ENCODE data around the gene WAPL. TPM values are rescaled to one million over a fixed set of nuclear protein-coding genes. Genes with fewer than 3 reads are reported as not detected.

Gene WAPL
- total RNA-seq, 4 donors from 2014 or later, result 33.5 to 45.8 (median 37.6) TPM

DNA sequence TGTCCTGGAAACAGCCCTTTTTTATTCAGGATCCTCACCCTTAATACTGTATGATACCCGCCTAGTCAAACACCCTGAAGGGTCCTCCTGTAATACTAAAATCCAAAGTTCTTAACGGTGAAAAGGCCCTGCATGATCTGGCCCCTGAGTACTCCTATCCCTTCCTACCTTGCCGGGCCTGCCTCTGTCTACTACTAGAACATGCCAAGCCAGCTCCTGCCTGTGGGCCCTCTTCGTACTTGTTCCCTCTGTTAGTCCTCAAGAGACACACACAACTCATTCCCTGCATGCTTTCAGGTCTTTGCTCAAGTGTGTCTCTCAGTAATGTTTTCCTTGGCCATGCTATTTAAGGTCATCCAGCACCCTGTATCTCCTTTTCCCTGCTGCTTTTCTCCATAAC is 5.0 kb upstream of the WAPL start:
- TF ChIP-seq, protein P1, sequence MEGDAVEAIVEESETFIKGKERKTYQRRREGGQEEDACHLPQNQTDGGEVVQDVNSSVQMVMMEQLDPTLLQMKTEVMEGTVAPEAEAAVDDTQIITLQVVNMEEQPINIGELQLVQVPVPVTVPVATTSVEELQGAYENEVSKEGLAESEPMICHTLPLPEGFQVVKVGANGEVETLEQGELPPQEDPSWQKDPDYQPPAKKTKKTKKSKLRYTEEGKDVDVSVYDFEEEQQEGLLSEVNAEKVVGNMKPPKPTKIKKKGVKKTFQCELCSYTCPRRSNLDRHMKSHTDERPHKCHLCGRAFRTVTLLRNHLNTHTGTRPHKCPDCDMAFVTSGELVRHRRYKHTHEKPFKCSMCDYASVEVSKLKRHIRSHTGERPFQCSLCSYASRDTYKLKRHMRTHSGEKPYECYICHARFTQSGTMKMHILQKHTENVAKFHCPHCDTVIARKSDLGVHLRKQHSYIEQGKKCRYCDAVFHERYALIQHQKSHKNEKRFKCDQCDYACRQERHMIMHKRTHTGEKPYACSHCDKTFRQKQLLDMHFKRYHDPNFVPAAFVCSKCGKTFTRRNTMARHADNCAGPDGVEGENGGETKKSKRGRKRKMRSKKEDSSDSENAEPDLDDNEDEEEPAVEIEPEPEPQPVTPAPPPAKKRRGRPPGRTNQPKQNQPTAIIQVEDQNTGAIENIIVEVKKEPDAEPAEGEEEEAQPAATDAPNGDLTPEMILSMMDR (IDR thresholded peaks at IDR 0.05; ENCODE audit: low read depth), result no peak

DNA sequence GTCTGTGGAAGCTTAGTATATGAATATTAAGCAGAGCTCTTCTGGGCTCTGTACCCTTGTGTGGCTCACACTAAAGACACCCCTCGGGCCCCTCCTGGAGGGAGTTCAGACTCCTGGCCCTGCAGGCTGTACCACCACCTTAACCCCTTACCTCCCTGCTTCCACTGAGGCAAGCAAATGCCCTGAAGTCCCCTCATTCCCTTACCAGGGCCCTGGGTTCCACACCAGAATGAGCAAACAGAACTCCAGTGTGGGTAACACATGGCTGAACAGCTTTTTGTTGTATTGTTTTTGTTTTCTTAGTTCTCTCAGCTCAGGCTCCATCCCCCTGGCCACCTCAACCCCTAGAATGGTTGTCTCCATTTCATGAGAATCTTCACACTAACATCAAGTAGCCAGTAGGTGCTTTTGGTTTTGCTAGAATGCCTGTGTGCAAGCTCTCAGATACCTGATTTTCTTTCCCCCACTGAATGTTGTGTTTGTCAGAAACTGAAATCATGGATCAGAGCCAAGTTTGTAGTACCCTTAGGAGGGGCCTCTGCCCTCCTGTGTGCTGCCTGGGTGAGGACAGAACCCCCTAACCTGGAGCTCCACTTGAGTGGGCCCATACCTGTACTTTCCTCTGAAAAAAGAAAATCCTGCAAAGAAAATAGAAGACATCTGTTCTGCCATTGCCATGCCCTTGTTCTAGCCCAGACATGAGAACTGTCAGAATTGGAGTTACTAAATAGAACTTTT is 2.8 kb upstream of the WAPL start:
- TF ChIP-seq, protein P1 (IDR thresholded peaks at IDR 0.05; ENCODE audit: low read depth), result no peak

DNA sequence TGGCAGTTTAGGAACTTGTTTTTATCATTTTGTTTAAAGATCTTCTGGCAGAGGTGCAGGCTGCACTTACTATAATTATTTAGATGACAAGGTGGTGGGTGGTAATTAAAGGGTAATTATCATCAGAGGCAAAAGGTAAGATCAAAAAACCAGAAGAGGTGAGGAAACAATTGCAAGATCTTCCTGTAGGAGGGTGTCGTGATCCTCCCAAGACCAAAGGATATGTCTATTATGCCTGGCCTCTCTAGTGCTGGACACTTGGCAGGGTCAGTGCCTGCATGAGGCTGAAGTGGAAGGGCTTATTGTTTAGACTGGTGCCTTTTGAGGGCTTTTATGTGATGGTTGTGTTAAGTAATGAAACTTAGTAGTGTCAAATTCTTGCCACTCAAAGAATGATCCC is 1.8 kb upstream of the WAPL start:
- TF ChIP-seq, protein P1 (IDR thresholded peaks at IDR 0.05; ENCODE audit: low read depth), result no peak

DNA sequence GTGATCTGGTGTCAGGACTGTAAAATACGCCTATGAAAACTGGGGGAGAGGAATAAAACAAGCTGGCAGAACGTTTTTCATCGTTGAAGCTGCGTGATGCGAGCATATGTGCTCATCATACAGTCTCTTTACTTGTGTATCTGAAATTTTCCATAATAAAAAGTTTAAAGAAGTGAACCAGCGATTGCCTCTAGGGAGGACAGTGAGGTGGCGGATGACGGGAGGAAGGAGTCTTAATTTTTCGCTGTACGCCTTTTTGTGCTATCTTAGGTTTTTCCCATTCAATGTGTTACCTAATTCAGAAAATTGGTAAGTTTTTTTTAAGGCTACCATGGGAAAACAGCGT is 891 bp upstream of the WAPL start:
- TF ChIP-seq, protein P1 (IDR thresholded peaks at IDR 0.05; ENCODE audit: low read depth), result no peak

DNA sequence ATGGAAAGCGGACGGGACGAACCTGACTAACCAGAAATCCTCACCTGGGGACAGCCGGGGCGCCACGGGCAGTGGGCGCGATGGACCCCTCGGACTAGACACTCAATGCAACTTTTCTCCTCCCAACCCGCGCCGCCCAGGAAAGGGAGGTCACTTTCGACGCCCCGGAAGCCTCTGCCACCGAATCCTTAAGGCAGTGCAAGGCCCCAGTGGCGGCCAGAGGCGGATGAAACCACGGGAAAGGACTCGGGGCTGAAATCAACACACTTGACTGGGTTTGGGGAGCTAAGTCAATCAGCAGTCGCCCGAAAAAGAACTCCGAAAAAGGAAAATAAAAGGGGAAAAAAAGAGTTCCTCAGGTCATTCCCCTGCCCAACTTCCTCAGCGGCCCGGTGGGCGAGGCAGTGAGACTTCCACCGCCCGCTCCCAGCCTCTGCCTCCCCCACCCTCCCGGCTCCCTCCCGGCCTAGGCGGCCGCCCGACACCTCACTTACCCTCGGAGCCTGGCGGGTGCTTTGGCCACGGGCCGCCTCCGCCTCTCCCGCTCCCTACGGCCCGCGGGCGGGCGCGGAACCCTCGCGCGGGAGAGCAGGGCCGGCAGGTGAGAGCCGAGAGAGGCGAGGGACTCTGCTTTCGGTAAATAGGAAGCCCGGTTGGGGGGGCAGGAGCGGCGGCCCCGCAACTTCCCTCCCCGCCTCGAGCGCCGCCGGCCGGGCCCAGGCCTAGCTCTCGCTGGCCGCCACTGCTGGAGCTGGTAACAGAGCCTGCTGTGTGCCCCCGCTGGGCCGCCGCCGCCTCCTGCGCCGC is 518 bp downstream of the WAPL start:
- TF ChIP-seq, protein P1 (IDR thresholded peaks at IDR 0.05; ENCODE audit: low read depth), result no peak

DNA sequence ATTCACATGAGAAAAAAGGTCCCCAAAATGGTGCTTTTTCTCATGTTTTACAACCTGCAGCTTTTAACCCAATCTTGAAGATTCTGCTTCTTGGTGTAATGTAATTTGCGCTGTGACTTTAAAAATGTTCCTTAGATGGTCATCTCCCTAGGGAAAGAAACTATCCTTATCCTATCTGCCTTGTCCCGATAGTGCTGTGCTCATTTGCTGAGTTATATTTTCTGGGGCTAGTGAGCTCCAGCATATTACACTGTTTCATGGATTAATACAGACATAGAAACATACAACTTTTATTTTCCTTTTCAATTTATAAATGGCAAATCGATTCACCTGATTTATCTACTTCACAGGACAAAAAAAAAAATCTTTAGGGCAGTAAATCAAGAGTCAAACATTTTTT is 2.8 kb downstream of the WAPL start:
- TF ChIP-seq, protein P1 (IDR thresholded peaks at IDR 0.05; ENCODE audit: low read depth), result no peak

DNA sequence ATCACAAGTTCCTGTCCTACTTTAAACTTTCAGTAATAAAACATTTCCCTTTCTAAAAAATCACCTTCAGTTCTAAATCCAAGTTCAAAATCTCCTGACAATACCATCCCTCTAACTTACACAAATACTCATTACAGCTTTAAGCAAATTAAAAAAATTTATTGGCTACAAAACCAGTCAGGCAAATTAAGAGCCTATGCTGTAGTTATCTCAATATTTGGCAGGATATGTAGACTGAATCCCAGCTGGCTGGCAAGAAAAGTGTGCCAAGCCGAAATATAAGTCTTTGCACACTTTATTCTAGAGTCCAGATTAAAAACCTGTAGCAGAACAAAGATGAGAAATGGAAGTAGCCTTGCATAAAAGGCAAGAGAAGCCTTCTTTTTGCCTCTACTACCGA is 9.5 kb downstream of the WAPL start:
- TF ChIP-seq, protein P1 (IDR thresholded peaks at IDR 0.05; ENCODE audit: low read depth), result no peak

Measured in subcutaneous adipose tissue (tissue), 4 donors.